Vagina (tissue), 2 donors: ENCODE data around the gene SMTNL2. TPM values are rescaled to one million over a fixed set of nuclear protein-coding genes. Genes with fewer than 3 reads are reported as not detected.

ENCODE experiments used
- DNase-seq, 2 donors: peaks; one replicate each; pipeline ENCODE4 v3.0.0-alpha.2; 2017; ENCODE audit errors: extremely low spot score in 2 of 2
- H3K27ac ChIP-seq: fragments of 200-600 bp; sonication (generic); one replicate; pipeline ENCODE4 v1.5.1; 2019
- H3K27me3 ChIP-seq: fragments of 200-600 bp; sonication (generic); one replicate; pipeline ENCODE4 v1.5.1; 2019
- H3K36me3 ChIP-seq, 2 donors: fragments of 200-600 bp; sonication (generic); one replicate each; pipeline ENCODE4 v1.5.1; 2017 to 2019
- H3K4me1 ChIP-seq: fragments of 200-600 bp; sonication (generic); one replicate; pipeline ENCODE4 v1.5.1; 2019
- H3K4me3 ChIP-seq, 2 donors: fragments of 200-600 bp; sonication (generic); 1 replicate in 1 of 2; 2 replicates in 1 of 2; pipeline ENCODE4 v1.5.1; 2016 to 2019
- H3K9me3 ChIP-seq: fragments of 200-600 bp; sonication (generic); one replicate; pipeline ENCODE4 v1.5.1; 2019
- CTCF ChIP-seq, 3 experiments: fragments of 450-650 bp in 2 of 3; fragments of 200-600 bp in 1 of 3; sonication (generic) in 1 of 3; IDR thresholded peaks; one replicate each; pipeline ENCODE4 v1.5.1; 2017 to 2019; ENCODE audit warnings: antibody characterized with exemption in 3 of 3, mild to moderate bottlenecking in 2 of 3, moderate library complexity in 2 of 3
- POLR2A ChIP-seq, 2 donors: fragments of 450-650 bp; IDR thresholded peaks; one replicate each; pipeline ENCODE4 v1.6.1; 2017; ENCODE audit warnings: antibody characterized with exemption in 2 of 2, mild to moderate bottlenecking in 2 of 2, moderate library complexity in 2 of 2
- POLR2AphosphoS5 ChIP-seq, 2 donors: sonication (generic); formaldehyde crosslinking; IDR thresholded peaks; one replicate each; pipeline ENCODE4 v1.9.0; 2017; ENCODE audit warnings: antibody characterized with exemption in 2 of 2, mild to moderate bottlenecking in 2 of 2, low read depth in 1 of 2; ENCODE audit not compliant: insufficient read depth in 1 of 2
- intact Hi-C: fragments of 100-400 bp; cut with DNase I; formaldehyde crosslinking; loops from one replicate; pipeline ENCODE4 v1.15.1; 2023
- total RNA-seq: library from RNA; depleted of rRNA; stranded (reverse); fragments of >200 nt; gene quantifications from one replicate; pipeline ENCODE4 v1.2.3, GENCODE V29; 2016

SMTNL2 gene
- total RNA-seq, 1 donor from 2014 or later: 2.5 TPM

- peaks cover 0 to 58% of the 10 kb centered on the region in 2 donors for H3K36me3 ChIP-seq
These were observed 34.4 kb upstream of the SMTNL2 start for GRCh38 chr17:4549781-4550533.

GRCh38 chr17:4550534-4551039 is 33.7 kb upstream of the SMTNL2 start:
- Histone ChIP-seq H3K4me1 (peaks cover 17% of the 10 kb centered on the region), H3K36me3 (peaks cover 0 to 58% of the 10 kb centered on the region in 2 donors), H3K27me3 (no peaks in the 10 kb centered on the region), H3K9me3 (no peaks in the 10 kb centered on the region), H3K27ac (no peak overlapping the region), H3K4me3 (no peak overlapping the region)
- no peak for DNase-seq
- no peak for TF ChIP-seq CTCF (IDR thresholded peaks at IDR 0.05)
- TF ChIP-seq POLR2A (IDR thresholded peaks at IDR 0.05): no peak
- TF ChIP-seq POLR2AphosphoS5 (IDR thresholded peaks at IDR 0.05; ENCODE audit: insufficient read depth in 1 of 2, low read depth in 1 of 2): no peak
- intact Hi-C loops: no loop called here

More at GRCh38 chr17:4549781-4550533, 34.4 kb upstream of the SMTNL2 start:
- Histone ChIP-seq H3K9me3 (no peaks in the 10 kb centered on the region), H3K4me3 (no peak overlapping the region), H3K27me3 (no peaks in the 10 kb centered on the region), H3K27ac (no peak overlapping the region), H3K4me1 (peaks cover 15% of the 10 kb centered on the region)
- intact Hi-C loops: no loop called here
- no peak for DNase-seq
- TF ChIP-seq POLR2A (IDR thresholded peaks at IDR 0.05): no peak
- TF ChIP-seq POLR2AphosphoS5 (IDR thresholded peaks at IDR 0.05; ENCODE audit: insufficient read depth in 1 of 2, low read depth in 1 of 2): no peak
- no peak for TF ChIP-seq CTCF (IDR thresholded peaks at IDR 0.05)

- Histone ChIP-seq H3K9me3 (no peaks in the 10 kb centered on the region), H3K4me1 (peaks cover 23% of the 10 kb centered on the region), H3K27me3 (no peaks in the 10 kb centered on the region), H3K27ac (no peak overlapping the region), H3K4me3 (no peak overlapping the region), H3K36me3 (peaks cover 0 to 58% of the 10 kb centered on the region in 2 donors)
- TF ChIP-seq POLR2AphosphoS5 (IDR thresholded peaks at IDR 0.05; ENCODE audit: insufficient read depth in 1 of 2, low read depth in 1 of 2) (no peak), POLR2A (IDR thresholded peaks at IDR 0.05) (no peak), CTCF (IDR thresholded peaks at IDR 0.05) (no peak)
- intact Hi-C loops: no loop called here
- no peak for DNase-seq
These were observed 33.2 kb upstream of the SMTNL2 start for GRCh38 chr17:4551141-4551540.

GRCh38 chr17:4551796-4552525 is 32.4 kb upstream of the SMTNL2 start:
- intact Hi-C loops: no loop called here
- Histone ChIP-seq H3K9me3 (no peaks in the 10 kb centered on the region), H3K27ac (no peak overlapping the region), H3K27me3 (no peaks in the 10 kb centered on the region), H3K4me1 (peaks cover 27% of the 10 kb centered on the region), H3K36me3 (peaks cover 0 to 58% of the 10 kb centered on the region in 2 donors), H3K4me3 (no peak overlapping the region)
- TF ChIP-seq POLR2AphosphoS5 (IDR thresholded peaks at IDR 0.05; ENCODE audit: insufficient read depth in 1 of 2, low read depth in 1 of 2) (no peak), CTCF (IDR thresholded peaks at IDR 0.05) (no peak), POLR2A (IDR thresholded peaks at IDR 0.05) (no peak)
- DNase-seq: no peak
